Daoy (cell line): ENCODE data around the gene ESRP2. TPM values are rescaled to one million over a fixed set of nuclear protein-coding genes. Genes with fewer than 3 reads are reported as not detected.

Experiments
- DNase-seq: peaks from one replicate; pipeline ENCODE4 v3.0.0-alpha.2; 2015; ENCODE audit warnings: low read depth
- total RNA-seq: library from RNA; depleted of rRNA; stranded (reverse); fragments of >200 nt; shearing (Covaris generic); gene quantifications from 2 replicates; pipeline ENCODE4 v1.2.3, GENCODE V29; 2014; rRNA removed

Gene ESRP2
- total RNA-seq, 1 experiment from 2014 or later: under 0.01 TPM

- DNase-seq: no peak
Measured at GRCh38 chr16:68217506-68217905, 18.4 kb downstream of the ESRP2 start.

- no peak for DNase-seq
Measured at GRCh38 chr16:68216240-68216639, 19.7 kb downstream of the ESRP2 start.

DNA sequence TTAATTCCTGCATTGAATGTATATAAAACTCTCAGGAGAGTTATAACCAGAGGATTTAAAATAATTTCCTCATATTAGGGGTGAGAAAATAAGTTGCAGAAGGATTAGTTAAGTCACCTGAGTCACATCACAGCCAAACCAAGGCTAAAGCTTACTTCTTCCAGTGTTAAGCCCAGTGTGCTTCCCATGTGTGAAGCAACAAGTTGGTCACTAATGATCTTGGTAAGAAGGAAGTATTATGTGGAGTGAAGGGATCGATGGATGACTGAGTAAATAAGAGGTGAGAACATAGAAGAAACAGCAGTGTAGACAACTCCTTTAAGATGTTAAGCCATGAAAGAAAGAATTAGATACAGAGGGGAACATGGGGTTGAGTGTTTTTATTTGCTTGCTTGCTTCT is 20.6 kb downstream of the ESRP2 start:
- no peak for DNase-seq

- DNase-seq: no peak
Measured at GRCh38 chr16:68214726-68215125, 21.2 kb downstream of the ESRP2 start.

GRCh38 chr16:68206245-68206644 is 29.7 kb downstream of the ESRP2 start:
- no peak for DNase-seq

DNA sequence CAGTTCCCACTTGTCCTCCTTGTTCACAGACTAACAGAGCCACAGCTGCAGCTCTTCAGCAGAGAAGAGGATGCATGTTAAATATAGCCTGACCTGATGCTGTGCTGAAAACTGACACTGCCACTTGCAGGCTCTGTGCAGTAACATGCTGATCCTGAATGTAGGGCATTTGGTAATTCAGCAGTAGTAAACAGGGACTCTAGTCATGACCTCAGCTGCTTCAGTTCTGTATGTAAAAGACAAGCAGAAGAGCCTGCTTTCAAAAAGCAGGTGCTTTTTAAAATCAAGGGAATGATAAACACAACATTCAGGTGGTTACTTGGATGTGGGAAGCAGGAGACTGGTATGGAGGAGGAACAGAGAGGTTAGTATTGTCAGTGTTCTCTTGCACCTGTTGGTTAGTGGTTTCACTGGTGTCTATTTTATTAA is 33.8 kb downstream of the ESRP2 start:
- DNase-seq: no peak

DNA sequence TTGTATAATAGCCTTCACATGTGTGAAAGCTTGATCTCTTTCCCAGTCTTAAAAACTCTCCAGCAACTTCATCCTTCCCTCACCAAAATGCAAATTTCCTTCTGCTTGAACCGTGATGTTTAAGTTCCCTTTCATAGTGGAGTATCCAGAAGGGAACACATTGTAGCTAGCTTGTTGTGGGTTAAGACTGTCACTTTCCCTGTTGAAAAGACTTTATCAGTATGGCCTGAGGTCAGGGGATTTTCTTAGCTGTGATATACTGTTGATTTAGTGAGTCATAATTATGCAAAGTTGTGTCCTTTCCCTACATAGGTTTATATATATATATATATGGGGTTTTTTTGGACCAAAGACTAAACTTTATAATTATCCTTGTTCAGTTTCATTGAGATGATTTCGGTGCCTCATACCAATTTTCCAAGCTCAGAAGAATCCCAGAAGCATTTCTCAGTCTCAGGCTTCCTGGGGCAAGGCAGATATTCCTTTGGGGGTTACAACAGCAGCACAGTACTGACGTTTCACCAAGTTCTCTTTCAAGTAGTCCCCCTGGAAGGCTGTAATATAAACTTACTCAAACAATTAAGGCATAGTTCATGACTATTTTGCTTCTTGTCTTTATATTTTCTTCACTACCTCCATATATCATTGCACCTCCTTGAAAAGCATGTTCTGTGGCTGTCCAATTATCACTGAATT is 35.7 kb downstream of the ESRP2 start:
- peak; percentile 44 for DNase-seq

DNA sequence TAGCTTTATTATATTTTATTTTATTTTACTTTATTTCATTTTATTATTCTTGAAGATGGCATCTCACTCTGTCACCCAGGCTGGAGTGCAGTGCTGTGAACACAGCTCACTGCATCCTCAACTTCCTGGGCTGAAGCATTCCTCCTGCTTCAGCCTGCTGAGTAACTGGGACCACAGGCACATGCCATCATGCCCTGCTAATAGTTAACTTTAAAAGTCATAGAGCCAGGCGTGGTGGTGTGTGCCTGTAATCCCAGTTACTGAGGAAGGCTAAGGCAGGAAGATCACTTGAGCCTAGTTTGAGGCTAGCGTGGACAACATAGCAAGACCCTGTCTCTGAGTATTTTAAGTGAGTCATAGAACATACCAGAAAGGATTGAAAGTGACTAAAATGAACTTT is 38.7 kb downstream of the ESRP2 start:
- DNase-seq: no peak

DNA sequence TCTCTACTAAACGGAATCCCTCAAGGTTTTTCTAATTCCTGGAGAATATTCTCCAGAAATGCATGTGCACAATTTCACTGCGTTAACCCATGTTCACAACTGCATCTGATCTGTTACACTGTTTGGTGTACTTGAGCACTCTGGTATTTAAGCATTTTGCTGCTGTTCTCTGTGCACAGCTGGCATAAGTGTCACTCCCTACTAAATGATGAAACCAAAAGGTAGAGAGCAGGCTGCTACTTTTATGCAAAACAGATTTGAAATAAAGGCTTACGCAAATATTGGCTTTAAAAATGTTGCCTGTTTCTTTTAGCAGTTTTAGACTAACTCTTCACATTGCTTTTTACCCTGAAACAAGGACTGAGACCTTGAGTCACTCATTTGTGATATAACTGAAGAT is 41.7 kb downstream of the ESRP2 start:
- DNase-seq: no peak

- no peak for DNase-seq
Measured at GRCh38 chr16:68190736-68191510, 45.0 kb downstream of the ESRP2 start.

DNA sequence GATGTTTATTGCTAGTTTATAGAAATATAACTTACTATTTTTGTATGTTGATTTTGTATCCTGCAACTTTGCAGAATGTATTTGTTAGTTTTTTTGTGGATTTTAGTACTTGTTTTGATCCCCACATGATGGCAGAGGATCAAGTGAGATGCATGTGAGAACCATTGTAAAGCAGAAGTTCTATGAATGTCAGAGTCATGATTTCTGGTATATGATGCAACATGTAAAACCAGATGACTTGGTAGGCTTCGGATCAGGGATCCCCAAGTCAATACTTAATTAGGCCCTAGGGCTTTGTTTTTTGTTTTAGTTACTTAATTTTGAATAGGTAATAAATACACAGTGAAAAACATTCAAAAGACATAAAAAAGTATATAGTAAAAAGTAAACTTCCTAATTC is 45.8 kb downstream of the ESRP2 start:
- no peak for DNase-seq

DNA sequence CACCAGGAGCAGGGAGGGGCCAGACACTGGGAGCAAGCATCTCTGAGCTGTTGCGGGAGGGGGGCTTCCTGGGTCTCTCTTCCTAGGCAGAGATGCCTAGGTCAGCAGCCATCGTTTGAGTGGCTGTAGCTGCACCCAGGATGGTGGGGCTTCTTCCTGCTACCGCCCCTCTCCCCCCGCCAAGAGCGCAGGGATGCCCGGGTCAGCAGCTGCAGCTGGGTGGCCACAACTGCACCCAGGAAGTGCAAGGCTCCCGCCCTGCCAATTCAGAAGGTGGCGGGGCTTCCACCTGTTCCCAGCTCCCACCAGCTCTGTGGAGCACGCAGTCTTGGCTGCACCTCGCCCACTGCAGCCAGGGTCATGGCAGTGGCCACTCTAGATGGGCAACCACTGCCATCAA is 47.8 kb downstream of the ESRP2 start:
- no peak for DNase-seq

GRCh38 chr16:68187505-68187904 is 48.4 kb downstream of the ESRP2 start:
- no peak for DNase-seq

DNA sequence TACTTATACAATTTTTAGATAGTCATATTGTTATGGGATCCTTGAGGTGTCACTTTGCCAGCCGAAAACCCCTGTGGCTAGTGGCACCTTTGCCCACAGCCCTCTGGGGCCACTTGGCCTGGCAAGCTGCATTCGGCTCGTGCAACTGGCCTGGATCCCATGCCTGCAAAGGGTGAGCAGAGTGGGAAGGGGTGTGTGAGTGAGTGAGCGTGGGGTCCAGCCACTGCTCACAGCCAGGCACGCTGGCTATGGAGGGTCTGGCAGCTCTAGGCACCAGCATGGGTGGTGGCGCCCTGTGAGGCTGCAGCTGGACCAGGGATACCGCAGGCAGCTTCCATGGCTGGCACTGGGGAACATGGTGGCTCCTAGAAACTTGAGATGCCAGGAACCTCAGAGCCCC is 49.0 kb downstream of the ESRP2 start:
- DNase-seq: no peak

DNA sequence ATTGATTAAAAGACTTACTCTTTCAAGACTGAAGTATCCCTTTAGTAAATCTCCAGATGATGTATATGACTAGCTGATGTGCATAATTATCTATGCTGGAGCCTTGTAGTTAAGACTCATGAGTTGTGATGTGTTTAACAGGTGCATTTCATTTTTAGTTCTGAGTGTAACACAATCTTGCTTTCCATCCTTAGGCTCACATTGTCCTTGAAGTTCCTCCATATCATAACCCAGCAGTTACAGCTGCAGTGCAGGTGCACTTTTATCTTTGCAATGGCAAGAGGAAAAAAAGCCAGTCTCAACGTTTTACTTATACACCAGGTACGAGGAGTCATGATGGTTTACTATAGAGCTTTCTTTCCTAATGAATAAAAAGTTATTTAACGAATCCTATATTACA is 52.9 kb downstream of the ESRP2 start:
- DNase-seq: no peak

- no peak for DNase-seq
Measured at GRCh38 chr16:68179855-68180254, 56.1 kb downstream of the ESRP2 start.

- no peak for DNase-seq
Measured at GRCh38 chr16:68179196-68179795, 56.6 kb downstream of the ESRP2 start.

Other genes with a start within 250 kb of the ESRP2 start
- gene DPEP2, start 236.6 kb downstream of the ESRP2 start, total RNA-seq: not detected in 2 replicates
- not detected in 2 replicates for gene DPEP2NB, start 220.2 kb downstream of the ESRP2 start, total RNA-seq
- 7.1 and 8.6 TPM in 2 replicates for gene DDX28, start 212.9 kb downstream of the ESRP2 start, total RNA-seq
- 15.9 and 19.8 TPM in 2 replicates for gene DUS2, start 212.8 kb downstream of the ESRP2 start, total RNA-seq
- gene NFATC3, start 150.8 kb downstream of the ESRP2 start, total RNA-seq: 11.1 and 12.1 TPM in 2 replicates
- gene PLA2G15, start 9.2 kb upstream of the ESRP2 start, total RNA-seq: 11.9 and 17.8 TPM in 2 replicates
- gene SLC7A6, start 28.4 kb upstream of the ESRP2 start, total RNA-seq: 18.3 and 30.1 TPM in 2 replicates
- 6.6 and 6.7 TPM in 2 replicates for gene SLC7A6OS, start 74.8 kb upstream of the ESRP2 start, total RNA-seq
- gene PRMT7, start 74.9 kb upstream of the ESRP2 start, total RNA-seq: 37.9 and 74.9 TPM in 2 replicates
- gene SMPD3, start 212.4 kb upstream of the ESRP2 start, total RNA-seq: 0.17 TPM in 1 of 2 replicates, not detected in the other